Adrenal gland (tissue), 12 donors: Measurements from ENCODE around the gene MDM2. TPM values are rescaled to one million over a fixed set of nuclear protein-coding genes. Genes with fewer than 3 reads are reported as not detected.

Experiments
- DNase-seq, 7 donors: peaks; one replicate each; pipeline ENCODE4 v3.0.0-alpha.2; 2019 to 2020
- H3K27ac ChIP-seq, 5 donors: fragments of 200-600 bp; sonication (generic) in 4 of 5; 1 replicate in 3 of 5; 2 replicates in 2 of 5; pipeline versions ENCODE4 v1.5.1 to v1.8.0; 2016 to 2020; ENCODE audit warnings: mild to moderate bottlenecking in 1 of 5
- H3K27me3 ChIP-seq: fragments of 200-600 bp; 2 replicates; pipeline ENCODE4 v1.8.0; 2021
- H3K36me3 ChIP-seq, 2 donors: fragments of 200-600 bp; replicated peaks in 1 of 2; 1 replicate in 1 of 2; 2 replicates in 1 of 2; pipeline versions ENCODE4 v1.5.1 to v1.8.0; 2018 to 2022
- H3K4me1 ChIP-seq, 2 donors: fragments of 200-600 bp; replicated peaks in 1 of 2; 1 replicate in 1 of 2; 2 replicates in 1 of 2; pipeline versions ENCODE4 v1.5.1 to v1.8.0; 2018 to 2021
- H3K4me3 ChIP-seq, 4 donors: fragments of 200-600 bp; sonication (generic) in 3 of 4; one replicate each; pipeline ENCODE4 v1.5.1; 2016 to 2018
- H3K9me3 ChIP-seq, 3 donors: fragments of 200-600 bp; sonication (generic) in 1 of 3; replicated peaks in 1 of 3; 1 replicate in 2 of 3; 2 replicates in 1 of 3; pipeline versions ENCODE4 v1.5.1 to v1.8.0; 2016 to 2021
- CTCF ChIP-seq, 6 experiments: fragments of 450-650 bp in 4 of 6; fragments of 200-600 bp in 2 of 6; sonication (generic) in 1 of 6; IDR thresholded peaks; 1 replicate in 5 of 6; 2 replicates in 1 of 6; pipeline versions ENCODE4 v1.5.1 to v1.8.0; 2016 to 2021; ENCODE audit warnings: antibody characterized with exemption in 6 of 6, mild to moderate bottlenecking in 2 of 6, moderate library complexity in 1 of 6
- POLR2A ChIP-seq, 2 donors: fragments of 450-650 bp; IDR thresholded peaks; one replicate each; pipeline ENCODE4 v1.6.1; 2017; ENCODE audit warnings: antibody characterized with exemption in 2 of 2, mild to moderate bottlenecking in 2 of 2, moderate library complexity in 1 of 2
- WGBS, 4 donors: extraction: QIAGEN DNeasy Blood & Tissue Kit in 2 of 4; methylation state at CpG; one replicate each; pipeline versions ENCODE4 v1.1.5 to v1.1.7; 2013 to 2017; 5-methylcytosine and 5-hydroxymethylcytosine counted together
- intact Hi-C, 2 donors: fragments of 100-400 bp; cut with DNase I; formaldehyde crosslinking; loops; one replicate each; pipeline versions ENCODE4 v1.14.1 to v1.15.0; 2022 to 2023
- polyA plus RNA-seq, 3 donors: library from polyadenylated mRNA; stranded (reverse); fragments of 200-250 nt in 2 of 3; fragments of 350-450 nt in 1 of 3; fragmentation: Illumina TruSeq in 1 of 3; extraction: RNeasy Lipid Tissue Mini Kit (QIAGEN cat#74804) in 1 of 3; gene quantifications; one replicate each; pipeline ENCODE4 v1.2.3, GENCODE V29; 2013 to 2014
- total RNA-seq, 9 donors: library from RNA; depleted of rRNA in 4 of 9; stranded (reverse); fragments of >200 nt in 4 of 9; fragments of 120-200 nt in 1 of 9; fragmentation: NEBNext Ultra II Directional in 1 of 9; extraction: Animal tissue kit (Norgen Biotek cat#: 25700) in 1 of 9; gene quantifications; one replicate each; pipeline versions ENCODE4 v1.1.0 to v1.2.4, GENCODE V29; 2013 to 2023
- donor health status: healthy with polysubstance abuse.
- donor health status: Bipolar disorder and iron deficiency.
- donor health status: DM: yes; HTN: yes; CAD: no.
- donor health status: DM: no; HTN: no; CAD: no.
- donor health status: DM: no; HTN: no; CAD: no.
- donor health status: DM: yes; HTN: yes; CAD: no.

The MDM2 gene
- total and polyA plus RNA-seq, 12 donors, result 44.3 to 241 (median 107) TPM

- H3K4me1 ChIP-seq, result no peaks in the 10 kb centered on the region
- 79 to 85% (median 82%) methylated on average over 4 of the region's 4 CpGs for WGBS, 4 donors
- DNase-seq, result no peak
- no peaks in the 10 kb centered on the region for H3K36me3 ChIP-seq
- H3K27me3 ChIP-seq, result no peaks in the 10 kb centered on the region
- no peak for TF ChIP-seq POLR2A (IDR thresholded peaks at IDR 0.05)
- TF ChIP-seq CTCF (IDR thresholded peaks at IDR 0.05), result no peak
- intact Hi-C loops, result no loop called here
- no peaks in the 10 kb centered on the region for H3K9me3 ChIP-seq
- H3K27ac ChIP-seq, result no peak overlapping the region
- H3K4me3 ChIP-seq, result no peak overlapping the region
These were observed 42.4 kb downstream of the MDM2 start for GRCh38 chr12:68850390-68850789.

- Histone ChIP-seq H3K4me3 (no peak overlapping the region), H3K27ac (no peak overlapping the region), H3K27me3 (no peaks in the 10 kb centered on the region), H3K36me3 (no peaks in the 10 kb centered on the region), H3K4me1 (no peaks in the 10 kb centered on the region), H3K9me3 (no peaks in the 10 kb centered on the region)
- intact Hi-C loops, result no loop called here
- WGBS, 4 donors, result 91 to 98% (median 95%) methylated on average over 2 of the region's 2 CpGs
- TF ChIP-seq POLR2A (IDR thresholded peaks at IDR 0.05) (no peak), CTCF (IDR thresholded peaks at IDR 0.05) (no peak)
- DNase-seq, result no peak
These were observed 43.8 kb downstream of the MDM2 start for GRCh38 chr12:68851592-68852306.

- Histone ChIP-seq H3K27ac (no peak overlapping the region), H3K36me3 (no peaks in the 10 kb centered on the region), H3K9me3 (no peaks in the 10 kb centered on the region), H3K27me3 (no peaks in the 10 kb centered on the region), H3K4me3 (no peak overlapping the region), H3K4me1 (no peaks in the 10 kb centered on the region)
- no peak for TF ChIP-seq POLR2A (IDR thresholded peaks at IDR 0.05)
- WGBS, 4 donors, result 88 to 95% (median 92%) methylated on average over 3 of the region's 3 CpGs
- intact Hi-C loops, result no loop called here
- DNase-seq, result no peak
These were observed 45.6 kb downstream of the MDM2 start for GRCh38 chr12:68853396-68854077.

GRCh38 chr12:68854078-68854468, 46.1 kb downstream of the MDM2 start:
- TF ChIP-seq CTCF (IDR thresholded peaks at IDR 0.05) (no peak), POLR2A (IDR thresholded peaks at IDR 0.05) (no peak)
- H3K9me3 ChIP-seq, result no peaks in the 10 kb centered on the region
- no peak for DNase-seq
- 71 to 92% (median 91%) methylated on average over 2 of the region's 2 CpGs for WGBS, 4 donors
- no peak overlapping the region for H3K27ac ChIP-seq
- intact Hi-C loops, result no loop called here
- H3K36me3 ChIP-seq, result no peaks in the 10 kb centered on the region
- no peak overlapping the region for H3K4me3 ChIP-seq
- H3K27me3 ChIP-seq, result no peaks in the 10 kb centered on the region
- H3K4me1 ChIP-seq, result no peaks in the 10 kb centered on the region
